Astrocyte (in vitro differentiated cells and primary cell): Measurements from ENCODE around the gene AFM. TPM values are rescaled to one million over a fixed set of nuclear protein-coding genes. Genes with fewer than 3 reads are reported as not detected.

Experiments used
- DNase-seq: peaks from one replicate; pipeline ENCODE4 v3.0.0-alpha.2; 2010; ENCODE audit warnings: low read depth
- FAIRE-seq: peaks from 2 replicates; lab custom pipeline; 2011; peaks lifted over from hg19 to GRCh38; lab: Jason Lieb, UNC
- H2AFZ ChIP-seq: 2 replicates; pipeline ENCODE4 v1.6.0; 2012; ENCODE audit warnings: low read depth, low read length, inconsistent platforms
- H3K27ac ChIP-seq: 2 replicates; pipeline ENCODE4 v1.5.1; 2011; ENCODE audit warnings: low read depth, low read length, inconsistent platforms
- H3K27me3 ChIP-seq: 2 replicates; pipeline ENCODE4 v1.6.0; 2011; ENCODE audit warnings: low read length, inconsistent platforms; ENCODE audit not compliant: insufficient read depth
- H3K36me3 ChIP-seq: 2 replicates; pipeline ENCODE4 v1.5.1; 2011; ENCODE audit warnings: low read length, inconsistent platforms; ENCODE audit not compliant: insufficient read depth
- H3K4me1 ChIP-seq: 2 replicates; pipeline ENCODE4 v1.5.1; 2011; ENCODE audit warnings: low read length, inconsistent platforms; ENCODE audit not compliant: insufficient read depth
- H3K4me2 ChIP-seq: 2 replicates; pipeline ENCODE4 v1.6.0; 2012; ENCODE audit warnings: low read length, inconsistent platforms
- H3K4me3 ChIP-seq: 2 replicates; pipeline ENCODE4 v1.5.1; 2011; ENCODE audit warnings: low read depth, mild to moderate bottlenecking, low read length, inconsistent platforms; ENCODE audit not compliant: insufficient read depth
- H3K79me2 ChIP-seq: 2 replicates; pipeline ENCODE4 v1.6.0; 2012; ENCODE audit warnings: mild to moderate bottlenecking, low read length, inconsistent platforms; ENCODE audit not compliant: insufficient read depth
- H3K9ac ChIP-seq: 2 replicates; pipeline ENCODE4 v1.6.0; 2012; ENCODE audit warnings: mild to moderate bottlenecking, low read length, inconsistent platforms
- H3K9me3 ChIP-seq: 2 replicates; pipeline ENCODE4 v1.5.1; 2012; ENCODE audit warnings: low read depth, mild to moderate bottlenecking, low read length, inconsistent platforms; ENCODE audit not compliant: insufficient read depth
- H4K20me1 ChIP-seq: 2 replicates; pipeline ENCODE4 v1.6.0; 2012; ENCODE audit warnings: low read length, inconsistent platforms; ENCODE audit not compliant: insufficient read depth
- H3K27ac Mint-ChIP-seq: one replicate; pipeline ENCODE4 v1.8.0; 2021; ENCODE audit warnings: mild to moderate bottlenecking, mixed read lengths; ENCODE audit not compliant: unreplicated experiment
- H3K27me3 Mint-ChIP-seq: one replicate; pipeline ENCODE4 v1.8.0; 2021; ENCODE audit warnings: low read depth, mixed read lengths; ENCODE audit not compliant: unreplicated experiment
- H3K36me3 Mint-ChIP-seq: one replicate; pipeline ENCODE4 v1.8.0; 2021; ENCODE audit warnings: low read depth, mixed read lengths; ENCODE audit not compliant: unreplicated experiment
- H3K4me1 Mint-ChIP-seq: one replicate; pipeline ENCODE4 v1.8.0; 2021; ENCODE audit warnings: low read depth, mixed read lengths; ENCODE audit not compliant: unreplicated experiment
- H3K4me3 Mint-ChIP-seq: one replicate; pipeline ENCODE4 v1.8.0; 2021; ENCODE audit warnings: mild to moderate bottlenecking, moderate library complexity, mixed read lengths; ENCODE audit not compliant: unreplicated experiment
- H3K9me3 Mint-ChIP-seq: one replicate; pipeline ENCODE4 v1.8.0; 2021; ENCODE audit warnings: mild to moderate bottlenecking, mixed read lengths; ENCODE audit not compliant: unreplicated experiment
- CTCF ChIP-seq: IDR thresholded peaks from 2 replicates; pipeline ENCODE4 v1.5.1; 2011; ENCODE audit warnings: low read depth, mild to moderate bottlenecking, inconsistent platforms, low read length, moderate library complexity; ENCODE audit not compliant: insufficient read depth
- EZH2 ChIP-seq: IDR thresholded peaks from 2 replicates; pipeline ENCODE4 v1.6.1; 2012; ENCODE audit warnings: mild to moderate bottlenecking, low read length, inconsistent platforms; ENCODE audit not compliant: insufficient read depth
- total RNA-seq: library from RNA; stranded (reverse); gene quantifications from 2 replicates; pipeline ENCODE4 v1.2.1, GENCODE V29; 2021

The AFM gene
- total RNA-seq, 1 donor from 2014 or later = not detected

- no peaks in the 10 kb centered on the region for H3K4me1 ChIP-seq
- no peak for FAIRE-seq
- no peak for DNase-seq
- Mint-ChIP-seq H3K4me1 (no peaks in the 10 kb centered on the region), H3K27me3 (no peaks in the 10 kb centered on the region), H3K4me3 (no peak overlapping the region), H3K27ac (peak overlapping the region; percentile 50), H3K9me3 (no peaks in the 10 kb centered on the region), H3K36me3 (no peaks in the 10 kb centered on the region)
- H3K79me2 ChIP-seq = no peaks in the 10 kb centered on the region
- H3K27ac ChIP-seq = no peak overlapping the region
- peaks cover 2% of the 10 kb centered on the region for H3K27me3 ChIP-seq
- TF ChIP-seq EZH2 (no peak), CTCF (no peak)
- no peak overlapping the region for H3K4me2 ChIP-seq
- no peaks in the 10 kb centered on the region for H3K36me3 ChIP-seq
- no peak overlapping the region for H3K9ac ChIP-seq
- H3K9me3 ChIP-seq = no peaks in the 10 kb centered on the region
- no peak overlapping the region for H3K4me3 ChIP-seq
- H4K20me1 ChIP-seq = no peaks in the 10 kb centered on the region
- no peak overlapping the region for H2AFZ ChIP-seq
Measured at GRCh38 chr4:73485085-73485484, 3.5 kb downstream of the AFM start.

GRCh38 chr4:73485596-73485995 lies 4.1 kb downstream of the AFM start:
- Histone ChIP-seq H3K27ac (no peak overlapping the region), H3K4me3 (no peak overlapping the region), H3K4me1 (no peaks in the 10 kb centered on the region), H4K20me1 (no peaks in the 10 kb centered on the region), H3K4me2 (no peak overlapping the region), H2AFZ (no peak overlapping the region), H3K27me3 (peaks cover 2% of the 10 kb centered on the region), H3K79me2 (no peaks in the 10 kb centered on the region), H3K9ac (no peak overlapping the region), H3K9me3 (no peaks in the 10 kb centered on the region), H3K36me3 (no peaks in the 10 kb centered on the region)
- DNase-seq = no peak
- Mint-ChIP-seq H3K27me3 (no peaks in the 10 kb centered on the region), H3K9me3 (no peaks in the 10 kb centered on the region), H3K27ac (no peak overlapping the region), H3K4me1 (no peaks in the 10 kb centered on the region), H3K36me3 (no peaks in the 10 kb centered on the region), H3K4me3 (no peak overlapping the region)
- FAIRE-seq = no peak
- TF ChIP-seq CTCF (no peak), EZH2 (no peak)

- Mint-ChIP-seq H3K9me3 (no peaks in the 10 kb centered on the region), H3K27ac (no peak overlapping the region), H3K4me3 (no peak overlapping the region), H3K4me1 (no peaks in the 10 kb centered on the region), H3K27me3 (no peaks in the 10 kb centered on the region), H3K36me3 (no peaks in the 10 kb centered on the region)
- H4K20me1 ChIP-seq = no peaks in the 10 kb centered on the region
- H3K79me2 ChIP-seq = no peaks in the 10 kb centered on the region
- no peak for FAIRE-seq
- H3K4me1 ChIP-seq = no peaks in the 10 kb centered on the region
- no peak overlapping the region for H3K9ac ChIP-seq
- no peak overlapping the region for H2AFZ ChIP-seq
- no peak overlapping the region for H3K4me3 ChIP-seq
- H3K27me3 ChIP-seq = peaks cover 2% of the 10 kb centered on the region
- H3K4me2 ChIP-seq = no peak overlapping the region
- no peaks in the 10 kb centered on the region for H3K36me3 ChIP-seq
- DNase-seq = no peak
- TF ChIP-seq EZH2 (no peak), CTCF (no peak)
- no peaks in the 10 kb centered on the region for H3K9me3 ChIP-seq
- no peak overlapping the region for H3K27ac ChIP-seq
Measured at GRCh38 chr4:73486497-73486896, 5.0 kb downstream of the AFM start.
